Occipital lobe (tissue), 2 donors: ENCODE measurements around the gene GPR153. TPM values are rescaled to one million over a fixed set of nuclear protein-coding genes. Genes with fewer than 3 reads are reported as not detected.
A peak's percentile ranks its signal among the peaks of the same experiment; 100 is the strongest.
"Not testable (repeated sequence)": the region's sequence is repeated elsewhere in the genome, so short reads cannot be mapped to it uniquely, and the experiment has no call there.

Experiments
- DNase-seq: peaks from one replicate; lab custom pipeline; 2025; lab: John Stamatoyannopoulos, UW
- total RNA-seq: library from RNA; depleted of rRNA; stranded (reverse); fragments of >200 nt; gene quantifications from one replicate; pipeline ENCODE4 v1.2.3, GENCODE V29; 2014

Gene GPR153
- total RNA-seq: 25.3 TPM

DNA sequence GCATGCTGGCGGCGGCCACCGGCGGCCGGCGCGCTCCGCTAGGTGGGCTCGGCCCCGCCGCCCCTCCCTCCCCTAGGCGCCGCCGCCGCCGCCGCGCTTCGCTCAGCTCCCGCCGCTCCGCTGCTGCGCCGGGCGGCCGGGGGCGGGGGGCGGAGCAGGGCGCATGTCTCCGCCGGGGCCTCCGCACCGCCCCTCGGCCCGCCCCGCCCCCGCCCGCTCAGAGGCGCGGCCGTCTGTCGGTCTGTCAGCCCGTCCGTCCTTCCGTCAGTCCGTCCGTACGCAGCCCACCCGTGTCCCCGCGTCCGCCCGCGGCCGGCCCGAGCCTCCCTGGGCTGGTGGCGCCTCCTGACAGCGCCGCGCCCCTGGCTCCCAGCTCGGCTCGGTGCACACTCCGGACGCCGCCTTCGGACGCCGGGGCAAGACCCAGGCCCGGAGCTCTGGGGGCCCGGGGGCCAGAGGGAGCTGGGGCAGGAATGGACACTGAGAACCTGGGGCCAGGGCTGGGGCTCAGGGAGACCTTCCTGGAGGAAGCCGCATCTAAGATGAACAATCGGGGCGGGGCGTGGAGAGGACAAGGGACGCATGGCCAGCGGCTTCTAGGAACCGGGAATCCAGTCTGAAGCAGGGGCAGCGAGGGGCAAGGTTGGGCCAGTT is at the start of gene GPR153:
TSS of gene GPR153 (minus strand) at position 138 of the 654 bp plus-strand sequence. CDS start 6,193 bp downstream, outside the sequence.
- DNase-seq: no peak

DNA sequence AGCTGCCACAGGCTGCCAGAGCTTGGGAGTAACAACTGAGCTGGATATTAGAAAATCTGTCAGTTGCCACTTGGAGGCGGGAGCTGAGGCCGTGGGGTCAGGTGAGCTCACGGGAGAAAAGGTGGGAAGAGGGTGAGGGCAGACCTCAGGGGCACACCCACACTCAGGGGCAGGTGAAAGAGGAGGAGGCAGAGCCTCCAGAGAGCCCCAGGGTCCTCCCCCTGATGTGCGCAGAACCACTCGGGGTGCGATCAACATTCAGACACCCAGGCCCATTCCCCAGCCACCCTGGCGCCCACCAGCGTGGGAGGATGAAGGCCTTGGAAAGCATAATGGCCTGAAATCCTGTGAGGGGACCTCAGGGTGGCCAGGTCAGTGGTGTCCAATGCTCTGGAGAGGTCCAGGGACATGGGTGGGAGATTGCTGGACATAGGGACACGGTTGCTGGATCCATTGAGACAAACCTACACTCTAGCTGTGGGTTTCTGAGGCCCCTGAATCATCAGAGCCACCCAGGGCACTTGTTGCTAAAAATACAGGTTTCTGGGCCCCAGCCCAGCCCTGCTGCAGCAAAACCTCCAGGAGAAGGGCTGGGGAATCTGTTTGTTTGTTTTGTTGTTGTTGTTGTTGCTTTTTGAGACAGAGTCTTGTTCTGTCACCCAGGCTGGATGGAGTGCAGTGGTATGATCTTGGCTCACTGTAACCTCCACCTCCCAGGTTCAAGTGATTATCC is 49.4 kb upstream of the GPR153 start:
- DNase-seq: no peak

DNA sequence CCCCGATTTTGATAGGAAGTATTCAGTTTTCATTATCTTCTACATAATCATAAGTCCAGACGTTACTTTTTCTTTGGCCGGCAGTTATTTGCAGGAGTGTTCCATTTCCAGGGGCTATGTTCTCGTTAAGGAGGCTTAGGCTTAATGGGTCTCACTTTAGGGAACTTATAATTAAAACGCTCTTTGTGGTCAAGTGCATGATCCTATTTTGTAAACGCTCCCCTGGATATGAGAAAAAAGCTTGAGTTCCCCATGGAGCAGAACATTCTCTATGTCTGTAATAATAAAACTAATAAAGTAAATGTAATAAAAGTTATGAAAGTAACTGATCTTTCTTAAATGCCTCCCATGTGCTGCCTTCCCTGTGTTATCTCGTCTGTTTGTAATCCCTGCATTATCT is 48.7 kb upstream of the GPR153 start:
- DNase-seq: no peak

DNA sequence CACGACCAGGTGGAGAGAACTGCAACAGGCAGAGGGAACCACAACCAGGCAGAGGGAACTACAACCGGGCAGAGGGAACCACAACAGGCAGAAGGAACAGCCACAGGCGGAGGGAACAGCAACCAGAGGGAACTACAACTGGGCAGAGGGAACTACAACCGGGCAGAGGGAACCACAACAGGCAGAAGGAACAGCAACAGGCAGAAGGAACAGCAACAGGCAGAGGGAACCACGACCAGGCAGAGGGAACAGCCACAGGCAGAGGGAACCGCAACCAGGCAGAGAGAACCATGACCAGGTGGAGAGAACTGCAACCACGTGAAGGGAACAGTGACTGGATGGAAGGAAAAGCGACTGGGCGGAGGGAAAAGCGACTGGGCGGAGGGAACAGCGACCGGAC is 47.6 kb upstream of the GPR153 start:
- no peak for DNase-seq

DNA sequence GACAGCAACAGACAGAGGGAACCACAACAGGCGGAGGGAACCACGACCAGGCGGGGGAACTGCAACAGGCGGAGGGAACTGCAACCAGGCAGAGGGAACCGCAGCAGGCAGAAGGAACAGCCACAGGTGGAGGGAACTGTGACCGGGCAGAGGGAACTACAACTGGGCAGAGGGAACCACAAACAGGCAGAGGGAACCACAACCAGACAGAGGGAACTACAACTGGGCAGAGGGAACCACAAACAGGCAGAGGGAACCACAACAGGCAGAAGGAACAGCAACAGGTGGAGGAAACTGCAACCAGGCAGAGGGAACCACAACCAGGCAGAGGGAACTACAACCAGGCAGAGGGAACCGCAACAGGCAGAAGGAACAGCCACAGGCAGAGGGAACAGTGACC is 46.8 kb upstream of the GPR153 start:
- DNase-seq: not testable (repeated sequence)

DNA sequence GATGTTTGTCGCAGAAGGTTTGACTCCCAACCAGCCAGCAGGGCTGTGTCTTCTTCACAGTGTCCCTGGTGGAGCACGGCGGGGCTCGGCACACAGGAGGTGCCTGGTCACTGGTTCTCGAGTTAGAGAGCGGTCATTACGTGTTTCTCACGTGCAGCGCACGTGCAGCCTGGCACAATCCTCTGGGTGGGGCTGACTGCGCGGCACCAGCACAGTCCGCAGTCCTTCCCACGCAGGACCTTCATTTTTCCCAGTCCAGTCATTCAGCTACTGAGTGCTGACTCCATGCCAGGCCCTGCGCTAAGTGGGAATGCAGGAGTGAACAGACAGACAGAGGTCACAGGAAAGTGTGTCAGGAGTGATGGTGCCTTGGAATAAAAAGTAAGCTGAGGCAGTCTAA is 46.2 kb upstream of the GPR153 start:
- no peak for DNase-seq

DNA sequence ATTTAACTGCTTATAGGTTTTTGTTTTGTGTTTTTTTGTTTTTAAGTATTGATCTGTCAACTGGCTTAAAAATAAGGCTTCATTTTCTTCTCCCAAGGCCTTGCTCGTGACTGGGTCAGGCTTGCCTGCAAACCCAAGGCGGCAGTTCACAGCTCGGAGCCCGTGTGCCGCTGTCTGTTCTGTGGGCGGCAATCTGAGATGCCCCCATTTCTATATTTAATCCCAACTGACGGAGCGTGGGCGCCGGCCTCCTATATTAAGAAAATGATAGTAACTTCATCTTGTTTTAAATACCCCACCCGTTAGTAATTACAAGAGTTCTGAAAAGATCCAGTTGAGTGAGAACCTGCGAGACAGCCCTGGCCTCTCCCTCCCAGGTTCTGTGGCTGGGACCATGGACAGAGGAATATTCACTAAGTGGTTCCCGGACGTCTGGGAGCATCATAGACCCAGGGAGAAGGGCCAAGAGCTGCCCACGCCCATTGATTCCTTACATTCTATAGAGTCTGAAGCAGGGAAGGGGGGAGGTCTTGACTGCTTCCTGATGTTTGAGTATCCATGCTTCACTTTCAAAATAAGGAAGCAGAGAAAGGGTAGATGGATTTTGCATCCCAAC is 42.6 kb upstream of the GPR153 start:
- DNase-seq: peak; percentile 6

DNA sequence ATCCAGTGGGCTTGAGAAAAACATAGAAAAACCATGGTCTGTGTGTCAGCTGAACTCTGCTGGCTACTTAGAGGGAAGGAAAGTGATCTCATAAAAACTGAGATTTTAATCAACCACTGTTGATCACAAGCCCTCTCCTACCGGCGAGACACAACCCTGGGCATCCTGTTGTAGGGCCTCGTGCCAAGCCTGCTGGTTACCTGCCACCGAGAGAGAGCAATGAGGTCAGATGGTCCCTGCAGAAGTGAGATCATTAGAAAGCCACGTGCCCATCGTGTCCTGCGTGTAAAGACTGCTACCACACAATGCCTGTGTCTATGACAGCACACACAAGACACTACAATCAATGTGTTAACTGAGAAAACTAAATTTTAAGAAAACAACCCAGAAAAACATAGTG is 41.7 kb upstream of the GPR153 start:
- DNase-seq: no peak

DNA sequence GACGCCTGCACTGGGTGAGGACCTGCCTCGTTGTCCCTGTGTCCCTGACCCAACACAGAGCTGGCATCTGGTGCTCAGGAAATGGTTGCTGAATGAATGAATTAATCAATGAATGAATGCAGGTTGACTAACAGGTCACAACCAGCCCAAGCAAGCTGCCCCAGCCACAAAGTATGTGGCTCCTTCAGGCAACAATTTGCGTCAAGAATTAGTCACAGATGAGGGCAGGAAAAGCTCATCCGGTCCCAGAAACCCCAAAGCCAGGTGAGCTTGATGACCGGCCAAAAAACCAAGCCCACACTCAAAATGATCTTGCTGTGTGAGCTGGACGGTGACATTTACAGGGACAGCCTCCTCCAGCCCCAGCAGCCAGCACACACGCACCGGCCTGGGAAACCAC is 40.6 kb upstream of the GPR153 start:
- no peak for DNase-seq

DNA sequence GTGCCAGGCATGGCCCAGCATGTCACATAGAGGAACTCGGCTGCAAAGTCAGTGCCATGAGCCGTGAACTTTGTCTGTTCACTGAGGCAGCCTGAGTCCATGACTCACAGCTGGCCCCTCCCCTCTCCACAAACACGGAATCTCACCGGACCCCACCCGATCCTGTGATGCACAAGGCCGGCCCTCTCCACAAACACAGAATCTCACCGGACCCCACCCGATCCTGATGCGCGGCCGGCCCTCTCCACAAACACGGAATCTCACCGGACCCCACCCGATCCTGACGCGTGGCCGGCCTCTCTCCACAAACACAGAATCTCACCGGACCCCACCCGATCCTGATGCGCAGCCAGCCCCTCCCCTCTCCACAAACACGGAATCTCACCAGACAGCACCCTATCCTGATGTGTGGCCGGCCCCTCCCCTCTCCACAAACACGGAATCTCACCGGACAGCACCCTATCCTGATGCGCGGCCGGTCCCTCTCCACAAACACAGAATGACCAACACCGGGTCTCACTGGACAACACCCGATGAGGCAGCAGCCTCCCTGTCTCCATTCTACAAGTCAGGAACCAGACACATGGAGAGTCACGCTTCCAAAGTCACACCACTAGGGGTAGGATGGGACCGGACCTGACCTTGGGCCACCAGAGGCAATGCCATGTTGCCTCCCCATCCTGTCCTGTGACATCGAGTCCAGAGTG is 39.6 kb upstream of the GPR153 start:
- no peak for DNase-seq

DNA sequence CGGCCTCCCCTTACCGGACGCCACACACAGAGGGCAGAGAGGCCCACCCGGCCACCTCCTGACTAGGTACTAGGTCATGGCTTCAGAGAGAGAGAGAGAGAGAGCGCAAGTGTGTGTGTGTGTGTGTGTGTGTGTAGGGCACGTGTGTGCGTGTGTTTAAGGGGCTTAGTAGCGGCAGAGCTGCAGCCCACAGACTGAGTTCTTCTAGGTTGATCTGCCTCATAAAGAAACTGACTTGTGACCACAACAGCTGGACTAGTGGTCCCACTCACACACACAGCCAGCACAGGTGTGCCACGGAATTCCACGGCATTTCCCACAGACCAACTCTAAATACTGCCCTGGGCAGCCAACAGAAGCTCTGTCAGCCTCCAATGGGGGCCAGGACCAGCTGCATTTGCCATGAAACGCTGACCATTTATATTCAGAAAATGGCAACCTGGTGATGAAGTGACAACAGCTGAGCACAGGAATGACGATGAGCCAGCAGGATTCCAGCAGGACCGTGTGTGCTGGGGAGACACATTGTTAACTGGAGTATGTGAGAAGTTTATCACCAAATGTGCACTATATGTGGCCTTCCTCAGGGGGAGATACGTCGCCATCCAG is 38.8 kb upstream of the GPR153 start:
- DNase-seq: no peak

DNA sequence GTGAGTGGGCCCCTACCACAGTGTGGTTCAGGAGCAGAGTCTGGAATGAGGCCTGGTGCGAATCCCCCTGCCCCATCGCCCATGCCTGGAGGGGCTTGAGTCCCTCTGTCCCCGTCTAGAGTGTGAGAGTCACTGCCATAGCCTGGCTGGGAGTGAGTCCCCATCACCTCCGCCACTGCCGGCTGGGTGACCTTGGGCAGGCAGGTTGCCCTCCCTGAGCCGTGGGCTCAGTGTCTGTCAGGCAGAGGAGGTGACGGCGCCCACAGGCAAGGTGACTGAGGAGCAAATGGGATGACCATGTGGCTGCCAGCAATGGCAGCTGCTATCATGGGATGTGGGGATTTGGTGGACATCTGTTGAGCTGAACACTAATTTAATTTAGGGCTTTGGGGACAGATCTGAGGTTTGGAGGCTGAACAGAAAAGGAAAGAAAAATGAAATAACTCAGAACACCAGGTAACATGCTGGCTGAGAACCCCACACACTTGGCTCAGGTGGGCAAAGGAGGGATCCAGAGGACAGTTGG is 38.1 kb upstream of the GPR153 start:
- DNase-seq: no peak

DNA sequence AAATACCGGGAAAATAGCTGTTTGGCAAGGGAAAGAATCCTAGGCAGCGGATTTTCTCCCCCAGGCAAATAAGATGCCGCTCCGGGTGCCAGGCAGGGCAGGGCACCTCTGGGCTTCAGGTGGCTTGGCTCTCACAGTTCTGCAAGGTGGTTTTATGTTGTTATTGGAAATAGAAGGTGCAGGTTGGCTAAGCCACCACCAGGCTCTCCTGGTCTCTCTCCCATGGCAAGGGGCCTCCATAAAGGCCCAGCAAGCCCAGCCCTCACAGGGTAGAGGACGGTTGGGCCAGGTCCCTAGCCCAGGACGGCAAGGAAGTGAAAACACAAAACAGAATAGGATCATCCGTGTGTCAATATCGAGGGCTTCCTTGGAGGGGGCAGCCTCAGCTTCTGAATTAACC is 37.6 kb upstream of the GPR153 start:
- DNase-seq: no peak

DNA sequence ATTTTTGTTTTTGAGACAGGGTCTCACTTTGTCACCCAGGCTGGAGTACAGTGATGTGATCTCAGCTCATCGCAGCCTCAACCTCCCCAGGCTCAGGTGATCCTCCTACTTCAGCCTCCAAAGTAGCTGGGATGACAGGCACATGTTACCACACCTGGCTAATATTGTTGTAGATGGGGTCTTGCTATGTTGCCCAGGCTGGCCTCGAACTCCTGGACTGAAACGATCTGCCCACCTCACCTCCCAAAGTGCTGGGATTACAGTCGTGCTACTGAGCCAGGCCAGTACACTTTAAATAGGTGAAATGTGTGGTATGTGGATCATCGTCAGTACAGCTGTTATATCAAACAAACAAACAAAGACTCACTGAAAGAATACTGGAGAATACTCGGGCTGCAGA is 35.0 kb upstream of the GPR153 start:
- DNase-seq: no peak

DNA sequence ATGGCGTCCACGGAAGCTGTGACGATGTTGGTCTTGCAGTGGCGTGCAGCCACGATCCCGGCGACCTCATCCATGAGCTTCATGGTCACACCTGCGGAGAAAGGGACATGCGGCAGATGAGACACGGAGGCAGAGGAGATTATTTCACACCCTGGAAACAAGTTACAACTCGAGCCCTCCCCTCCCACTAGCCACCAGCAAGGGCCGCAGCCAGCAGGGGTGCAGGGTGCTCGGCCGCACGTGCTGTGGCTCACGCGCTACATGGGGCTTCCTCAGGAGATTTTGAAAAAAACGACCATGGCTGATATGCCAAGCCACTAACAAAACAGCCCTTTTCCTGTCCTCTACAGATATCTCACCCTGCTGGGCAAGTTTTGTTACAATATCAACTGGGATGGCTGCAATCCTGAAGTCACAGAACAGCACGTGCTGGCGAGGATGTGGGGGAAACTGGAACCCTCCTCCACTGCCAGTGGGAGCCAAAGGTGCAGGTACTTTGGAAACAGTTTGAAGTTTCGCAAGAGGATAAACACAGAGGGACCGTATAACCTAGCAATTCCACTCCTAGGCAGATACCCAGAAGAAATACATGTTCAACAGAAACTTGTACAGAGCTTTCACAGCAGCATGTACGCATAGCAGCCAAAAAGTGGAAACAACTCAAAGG is 34.1 kb upstream of the GPR153 start:
- no peak for DNase-seq

DNA sequence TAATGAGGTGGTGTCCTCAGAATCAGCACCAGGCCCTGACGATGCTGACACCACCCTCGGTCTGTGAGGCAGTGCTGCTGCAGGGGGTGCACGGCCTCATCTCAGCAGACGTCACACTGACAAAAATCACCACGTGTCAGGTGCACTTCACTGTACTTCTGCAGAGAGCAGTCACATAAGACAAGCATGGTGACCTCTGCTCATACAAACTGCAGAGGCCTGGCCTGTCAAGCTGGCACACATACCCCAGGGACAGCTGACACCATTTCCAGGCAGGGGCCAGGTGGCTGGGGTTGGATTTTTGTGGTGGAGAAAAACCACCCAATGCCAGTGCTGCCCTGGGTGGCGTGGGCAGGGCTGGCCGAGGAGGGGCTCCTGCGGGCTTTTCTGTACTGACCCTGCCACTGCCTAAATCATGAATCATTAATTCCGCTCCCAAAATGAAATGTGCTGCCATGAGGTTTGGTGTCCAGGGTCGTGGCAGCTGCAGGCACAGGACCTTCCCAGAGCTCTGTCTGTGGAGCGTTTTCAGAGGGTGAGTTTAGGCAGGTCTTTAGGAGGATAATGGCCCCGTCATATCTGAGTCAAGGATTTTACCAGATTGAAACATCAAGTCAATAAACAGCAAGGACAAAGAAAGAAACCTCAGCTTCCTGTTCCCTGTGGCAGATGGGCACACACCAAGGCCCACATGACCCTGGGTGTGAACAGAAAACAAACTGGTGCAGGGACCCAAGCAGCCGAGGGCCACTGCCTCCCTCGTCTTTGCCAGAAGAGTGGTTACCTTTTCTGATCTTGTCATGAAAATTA is 33.4 kb upstream of the GPR153 start:
- no peak for DNase-seq

DNA sequence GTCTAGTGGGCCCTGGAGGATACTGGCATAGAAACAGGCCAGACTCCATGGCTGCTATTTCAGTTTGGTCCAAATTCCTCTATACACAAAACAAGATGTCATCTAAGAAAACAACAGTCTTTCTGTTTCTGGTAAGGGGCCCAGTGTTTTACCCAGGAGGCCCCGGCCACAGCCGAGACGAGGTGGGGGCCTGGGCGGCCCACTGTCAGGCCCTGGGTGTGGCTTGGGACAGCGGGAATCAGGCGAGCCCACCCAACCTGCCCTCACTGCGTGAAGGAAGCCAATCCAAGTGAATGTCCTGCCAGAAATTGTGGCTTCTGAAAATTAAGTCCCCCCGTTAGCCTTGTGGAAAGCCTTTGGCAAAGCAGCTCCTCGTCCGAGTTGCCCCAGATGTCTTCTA is 31.2 kb upstream of the GPR153 start:
- no peak for DNase-seq

DNA sequence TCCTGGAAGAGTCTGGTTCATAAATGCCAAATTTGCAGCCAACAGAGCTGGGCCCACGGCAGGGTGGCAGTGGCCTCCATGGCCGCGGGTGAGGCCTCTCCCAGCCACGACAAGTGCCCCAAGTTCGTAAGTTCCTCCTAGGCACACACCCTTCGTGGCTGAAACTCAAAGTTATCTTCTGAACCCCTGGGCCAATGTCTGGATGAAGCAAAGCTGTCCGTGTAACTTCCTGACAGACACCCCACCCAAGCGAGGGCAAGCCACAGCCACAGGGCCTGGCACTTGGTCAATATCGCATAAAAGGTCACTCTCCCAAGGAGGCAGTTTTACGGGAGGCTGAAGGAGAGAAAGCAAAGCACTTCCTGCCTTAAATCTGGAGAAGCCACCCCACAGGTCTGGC is 27.8 kb upstream of the GPR153 start:
- DNase-seq: no peak

DNA sequence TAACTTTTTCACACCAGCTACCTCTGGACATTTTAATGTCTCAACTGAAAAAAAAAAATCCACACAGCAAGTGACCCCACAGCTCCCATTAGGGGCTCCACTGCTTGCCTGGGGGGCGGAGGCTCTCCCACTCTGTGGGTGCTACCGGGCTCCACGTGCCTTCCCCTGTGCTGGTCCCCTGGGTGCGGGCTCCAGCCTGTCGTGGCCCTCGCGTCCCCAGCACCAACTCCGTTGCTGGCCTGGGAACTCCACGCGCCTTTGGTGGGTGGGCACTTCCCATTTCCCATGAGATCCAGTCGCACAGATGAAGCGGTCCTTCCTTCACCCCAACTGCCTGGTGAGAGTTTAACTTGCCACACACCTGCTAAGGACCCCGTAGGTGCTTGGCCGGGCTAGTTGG is 27.1 kb upstream of the GPR153 start:
- DNase-seq: no peak

DNA sequence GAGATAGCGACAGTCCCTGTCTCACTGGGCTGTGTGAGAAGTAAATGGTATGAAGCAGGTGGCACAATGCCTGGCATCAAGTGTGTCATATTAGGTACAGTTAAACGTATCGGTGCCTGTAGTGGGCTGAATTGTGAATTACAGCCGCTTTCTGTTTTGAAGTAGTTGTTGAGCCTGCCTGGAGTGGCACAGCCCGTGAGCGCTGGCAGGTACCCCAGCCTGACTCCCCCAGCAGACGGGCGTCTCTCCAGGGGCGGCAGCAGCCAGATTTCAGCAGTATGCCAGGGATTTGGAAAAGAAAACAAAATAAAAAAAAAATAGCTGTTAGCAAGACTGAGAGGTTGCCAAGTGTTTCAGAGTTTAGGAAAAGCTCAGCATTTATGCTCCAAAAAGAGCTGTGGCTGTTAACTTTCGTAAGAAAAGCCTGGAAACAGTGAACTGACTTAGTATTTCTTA is 26.6 kb upstream of the GPR153 start:
- peak; percentile 62 for DNase-seq
